Liver (tissue), 9 donors: ENCODE results near the gene PGK2. TPM values are rescaled to one million over a fixed set of nuclear protein-coding genes. Genes with fewer than 3 reads are reported as not detected.

ENCODE experiments used
- DNase-seq: peaks from one replicate; pipeline ENCODE4 v3.0.0-alpha.2; 2017; ENCODE audit warnings: low spot score
- H3K27ac ChIP-seq, 2 donors: one replicate each; pipeline ENCODE4 v1.7.0; 2013; ENCODE audit warnings: inconsistent platforms in 2 of 2, low read length in 2 of 2, control low read depth in 1 of 2, low read depth in 1 of 2, mild to moderate bottlenecking in 1 of 2
- H3K27me3 ChIP-seq, 4 donors: one replicate each; pipeline versions ENCODE4 v1.6.1 to v1.7.0; 2013; ENCODE audit warnings: low read length in 3 of 4, inconsistent platforms in 1 of 4, mild to moderate bottlenecking in 1 of 4, moderate library complexity in 1 of 4; ENCODE audit not compliant: control insufficient read depth in 4 of 4, insufficient read depth in 4 of 4
- H3K36me3 ChIP-seq, 4 donors: one replicate each; pipeline versions ENCODE4 v1.6.1 to v1.7.0; 2013; ENCODE audit warnings: low read length in 3 of 4, mild to moderate bottlenecking in 3 of 4, low read depth in 1 of 4, moderate library complexity in 1 of 4; ENCODE audit not compliant: control insufficient read depth in 4 of 4, insufficient read depth in 3 of 4
- H3K4me1 ChIP-seq, 4 donors: one replicate each; pipeline versions ENCODE4 v1.6.1 to v1.7.0; 2013; ENCODE audit warnings: low read length in 3 of 4, mild to moderate bottlenecking in 3 of 4, moderate library complexity in 1 of 4; ENCODE audit not compliant: control insufficient read depth in 4 of 4, insufficient read depth in 4 of 4
- H3K4me3 ChIP-seq, 3 donors: one replicate each; pipeline versions ENCODE4 v1.6.1 to v1.7.0; 2013; ENCODE audit warnings: low read length in 3 of 3, control low read depth in 1 of 3, low read depth in 1 of 3, mild to moderate bottlenecking in 1 of 3
- H3K9ac ChIP-seq, 2 donors: one replicate each; pipeline ENCODE4 v1.7.0; 2013; ENCODE audit warnings: low read length in 2 of 2, mild to moderate bottlenecking in 2 of 2, moderate library complexity in 2 of 2, control low read depth in 1 of 2, low read depth in 1 of 2
- H3K9me3 ChIP-seq, 4 donors: one replicate each; pipeline versions ENCODE4 v1.6.1 to v1.7.0; 2013; ENCODE audit warnings: low read length in 3 of 4; ENCODE audit not compliant: control insufficient read depth in 4 of 4
- EGR1 ChIP-seq, 2 donors: IDR thresholded peaks; 2 replicates each; pipeline ENCODE4 v1.6.1; 2016 to 2018; ENCODE audit warnings: antibody characterized with exemption in 2 of 2, low read depth in 2 of 2
- FOXA1 ChIP-seq: IDR thresholded peaks from 2 replicates; pipeline ENCODE4 v1.6.1; 2016; ENCODE audit warnings: antibody characterized with exemption
- FOXA2 ChIP-seq: IDR thresholded peaks from 2 replicates; pipeline ENCODE4 v1.6.1; 2016; ENCODE audit warnings: antibody characterized with exemption
- GABPA ChIP-seq, 2 donors: IDR thresholded peaks in 1 of 2; conservative IDR thresholded peaks in 1 of 2; 2 replicates each; pipeline ENCODE4 v1.6.1; 2016; ENCODE audit warnings: antibody characterized with exemption in 2 of 2, mild to moderate bottlenecking in 1 of 2, moderate library complexity in 1 of 2
- HNF4A ChIP-seq, 2 donors: conservative IDR thresholded peaks; 2 replicates each; pipeline ENCODE4 v1.6.1; 2016; ENCODE audit warnings: antibody characterized with exemption in 2 of 2, mild to moderate bottlenecking in 2 of 2
- HNF4G ChIP-seq: IDR thresholded peaks from 2 replicates; pipeline ENCODE4 v1.6.1; 2016; ENCODE audit warnings: antibody characterized with exemption
- JUND ChIP-seq, 2 donors: IDR thresholded peaks; 2 replicates each; pipeline ENCODE4 v1.6.1; 2016; ENCODE audit warnings: antibody characterized with exemption in 2 of 2
- NR2F2 ChIP-seq: IDR thresholded peaks from 2 replicates; pipeline ENCODE4 v1.6.1; 2016; ENCODE audit warnings: antibody characterized with exemption
- RAD21 ChIP-seq, 2 donors: IDR thresholded peaks; 2 replicates each; pipeline ENCODE4 v1.6.1; 2016; ENCODE audit warnings: antibody characterized with exemption in 2 of 2, mild to moderate bottlenecking in 2 of 2
- RXRA ChIP-seq, 2 donors: IDR thresholded peaks; 2 replicates each; pipeline ENCODE4 v1.6.1; 2017 to 2018; ENCODE audit warnings: antibody characterized with exemption in 2 of 2, mild to moderate bottlenecking in 1 of 2
- TAF1 ChIP-seq: conservative IDR thresholded peaks from 2 replicates; pipeline ENCODE4 v1.6.1; 2016; ENCODE audit warnings: antibody characterized with exemption, mild to moderate bottlenecking
- YY1 ChIP-seq: IDR thresholded peaks from 2 replicates; pipeline ENCODE4 v1.6.1; 2016; ENCODE audit warnings: antibody characterized with exemption, mild to moderate bottlenecking
- WGBS: extraction: QIAGEN DNeasy Blood & Tissue Kit; methylation state at CpG from one replicate; pipeline ENCODE4 v1.1.7; 2013; 5-methylcytosine and 5-hydroxymethylcytosine counted together
- polyA plus RNA-seq, 2 donors: library from polyadenylated mRNA; stranded (reverse) in 1 of 2; unstranded in 1 of 2; fragments of 200-250 nt in 1 of 2; fragments of >200 nt in 1 of 2; fragmentation: Nextera tagmentation in 1 of 2; extraction: Ambion mirVana in 1 of 2; gene quantifications; one replicate each; pipeline versions ENCODE4 v1.2.1 to v1.2.3, GENCODE V29; 2013 to 2015
- total RNA-seq, 2 donors: library from RNA; depleted of rRNA; stranded (reverse); fragments of >200 nt; gene quantifications; one replicate each; pipeline ENCODE4 v1.2.3, GENCODE V29; 2014
- TF ChIP-seq, protein P1 (sequence below): IDR thresholded peaks from 2 replicates; pipeline ENCODE4 v1.6.1; 2016; ENCODE audit warnings: antibody characterized with exemption
- TF ChIP-seq, protein P2 (sequence below): IDR thresholded peaks from 2 replicates; pipeline ENCODE4 v1.6.1; 2016; ENCODE audit warnings: antibody characterized with exemption
- TF ChIP-seq, protein P3 (sequence below): IDR thresholded peaks from 2 replicates; pipeline ENCODE4 v1.6.1; 2016; ENCODE audit warnings: antibody characterized with exemption, mild to moderate bottlenecking
- TF ChIP-seq, protein P4 (sequence below): fragments of 150-350 bp; IDR thresholded peaks from 2 replicates; pipeline ENCODE4 v1.5.1; 2017; ENCODE audit warnings: improper control_type of control experiment, low read depth, low read length; ENCODE audit not compliant: missing input control
- TF ChIP-seq, protein P5 (sequence below): IDR thresholded peaks from 2 replicates; pipeline ENCODE4 v1.6.1; 2016; ENCODE audit warnings: antibody characterized with exemption
- donor health status: healthy.
- donor health status: healthy.
- donor health status: healthy.
- donor health status: healthy.
- donor health status: healthy.

The PGK2 gene
- total and polyA plus RNA-seq, 4 donors: not detected

DNA sequence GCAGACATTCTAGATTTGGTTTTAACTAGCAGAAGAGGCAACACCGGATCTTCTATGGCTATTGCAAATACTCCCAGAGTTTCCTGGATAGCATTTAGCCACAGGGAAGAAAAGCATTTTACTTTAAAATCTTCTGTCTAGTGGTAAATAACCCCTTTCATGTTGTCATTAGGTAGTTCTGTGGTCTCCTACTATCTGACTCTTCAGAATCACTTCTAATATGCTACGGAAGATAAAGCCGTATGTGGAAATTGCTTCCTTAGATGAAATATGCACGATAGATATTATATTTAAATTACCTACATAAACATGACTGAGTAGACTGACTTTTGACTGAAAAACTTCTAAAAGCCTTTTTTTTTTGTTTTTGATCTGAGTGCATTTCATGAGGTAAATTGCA is 43.7 kb downstream of the PGK2 start:
- no peaks in the 10 kb centered on the region for H3K36me3 ChIP-seq
- H3K9me3 ChIP-seq: no peaks in the 10 kb centered on the region
- no peak for DNase-seq
- H3K27ac ChIP-seq: no peak overlapping the region
- H3K4me3 ChIP-seq: no peak overlapping the region
- H3K9ac ChIP-seq: no peak overlapping the region
- H3K4me1 ChIP-seq: no peaks in the 10 kb centered on the region
- no peaks in the 10 kb centered on the region for H3K27me3 ChIP-seq
- 87% methylated on average over 4 of the region's 4 CpGs for WGBS
- TF ChIP-seq, protein P1, sequence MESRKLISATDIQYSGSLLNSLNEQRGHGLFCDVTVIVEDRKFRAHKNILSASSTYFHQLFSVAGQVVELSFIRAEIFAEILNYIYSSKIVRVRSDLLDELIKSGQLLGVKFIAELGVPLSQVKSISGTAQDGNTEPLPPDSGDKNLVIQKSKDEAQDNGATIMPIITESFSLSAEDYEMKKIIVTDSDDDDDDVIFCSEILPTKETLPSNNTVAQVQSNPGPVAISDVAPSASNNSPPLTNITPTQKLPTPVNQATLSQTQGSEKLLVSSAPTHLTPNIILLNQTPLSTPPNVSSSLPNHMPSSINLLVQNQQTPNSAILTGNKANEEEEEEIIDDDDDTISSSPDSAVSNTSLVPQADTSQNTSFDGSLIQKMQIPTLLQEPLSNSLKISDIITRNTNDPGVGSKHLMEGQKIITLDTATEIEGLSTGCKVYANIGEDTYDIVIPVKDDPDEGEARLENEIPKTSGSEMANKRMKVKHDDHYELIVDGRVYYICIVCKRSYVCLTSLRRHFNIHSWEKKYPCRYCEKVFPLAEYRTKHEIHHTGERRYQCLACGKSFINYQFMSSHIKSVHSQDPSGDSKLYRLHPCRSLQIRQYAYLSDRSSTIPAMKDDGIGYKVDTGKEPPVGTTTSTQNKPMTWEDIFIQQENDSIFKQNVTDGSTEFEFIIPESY: no peak
- TF ChIP-seq GABPA (IDR thresholded peaks at IDR 0.05 in 1 of 2, conservative IDR thresholded peaks at IDR 0.05 in 1 of 2): no peak
- TF ChIP-seq NR2F2: no peak
- TF ChIP-seq, protein P2, sequence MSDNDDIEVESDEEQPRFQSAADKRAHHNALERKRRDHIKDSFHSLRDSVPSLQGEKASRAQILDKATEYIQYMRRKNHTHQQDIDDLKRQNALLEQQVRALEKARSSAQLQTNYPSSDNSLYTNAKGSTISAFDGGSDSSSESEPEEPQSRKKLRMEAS: no peak
- TF ChIP-seq HNF4A (conservative IDR thresholded peaks at IDR 0.05): no peak
- TF ChIP-seq, protein P3, sequence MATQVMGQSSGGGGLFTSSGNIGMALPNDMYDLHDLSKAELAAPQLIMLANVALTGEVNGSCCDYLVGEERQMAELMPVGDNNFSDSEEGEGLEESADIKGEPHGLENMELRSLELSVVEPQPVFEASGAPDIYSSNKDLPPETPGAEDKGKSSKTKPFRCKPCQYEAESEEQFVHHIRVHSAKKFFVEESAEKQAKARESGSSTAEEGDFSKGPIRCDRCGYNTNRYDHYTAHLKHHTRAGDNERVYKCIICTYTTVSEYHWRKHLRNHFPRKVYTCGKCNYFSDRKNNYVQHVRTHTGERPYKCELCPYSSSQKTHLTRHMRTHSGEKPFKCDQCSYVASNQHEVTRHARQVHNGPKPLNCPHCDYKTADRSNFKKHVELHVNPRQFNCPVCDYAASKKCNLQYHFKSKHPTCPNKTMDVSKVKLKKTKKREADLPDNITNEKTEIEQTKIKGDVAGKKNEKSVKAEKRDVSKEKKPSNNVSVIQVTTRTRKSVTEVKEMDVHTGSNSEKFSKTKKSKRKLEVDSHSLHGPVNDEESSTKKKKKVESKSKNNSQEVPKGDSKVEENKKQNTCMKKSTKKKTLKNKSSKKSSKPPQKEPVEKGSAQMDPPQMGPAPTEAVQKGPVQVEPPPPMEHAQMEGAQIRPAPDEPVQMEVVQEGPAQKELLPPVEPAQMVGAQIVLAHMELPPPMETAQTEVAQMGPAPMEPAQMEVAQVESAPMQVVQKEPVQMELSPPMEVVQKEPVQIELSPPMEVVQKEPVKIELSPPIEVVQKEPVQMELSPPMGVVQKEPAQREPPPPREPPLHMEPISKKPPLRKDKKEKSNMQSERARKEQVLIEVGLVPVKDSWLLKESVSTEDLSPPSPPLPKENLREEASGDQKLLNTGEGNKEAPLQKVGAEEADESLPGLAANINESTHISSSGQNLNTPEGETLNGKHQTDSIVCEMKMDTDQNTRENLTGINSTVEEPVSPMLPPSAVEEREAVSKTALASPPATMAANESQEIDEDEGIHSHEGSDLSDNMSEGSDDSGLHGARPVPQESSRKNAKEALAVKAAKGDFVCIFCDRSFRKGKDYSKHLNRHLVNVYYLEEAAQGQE: no peak
- no peak for TF ChIP-seq EGR1 (IDR thresholded peaks at IDR 0.05; ENCODE audit: low read depth in 2 of 2)
- no peak for TF ChIP-seq FOXA1
- no peak for TF ChIP-seq JUND (IDR thresholded peaks at IDR 0.05)
- TF ChIP-seq FOXA2: no peak
- no peak for TF ChIP-seq RXRA (IDR thresholded peaks at IDR 0.05)
- TF ChIP-seq, protein P4, sequence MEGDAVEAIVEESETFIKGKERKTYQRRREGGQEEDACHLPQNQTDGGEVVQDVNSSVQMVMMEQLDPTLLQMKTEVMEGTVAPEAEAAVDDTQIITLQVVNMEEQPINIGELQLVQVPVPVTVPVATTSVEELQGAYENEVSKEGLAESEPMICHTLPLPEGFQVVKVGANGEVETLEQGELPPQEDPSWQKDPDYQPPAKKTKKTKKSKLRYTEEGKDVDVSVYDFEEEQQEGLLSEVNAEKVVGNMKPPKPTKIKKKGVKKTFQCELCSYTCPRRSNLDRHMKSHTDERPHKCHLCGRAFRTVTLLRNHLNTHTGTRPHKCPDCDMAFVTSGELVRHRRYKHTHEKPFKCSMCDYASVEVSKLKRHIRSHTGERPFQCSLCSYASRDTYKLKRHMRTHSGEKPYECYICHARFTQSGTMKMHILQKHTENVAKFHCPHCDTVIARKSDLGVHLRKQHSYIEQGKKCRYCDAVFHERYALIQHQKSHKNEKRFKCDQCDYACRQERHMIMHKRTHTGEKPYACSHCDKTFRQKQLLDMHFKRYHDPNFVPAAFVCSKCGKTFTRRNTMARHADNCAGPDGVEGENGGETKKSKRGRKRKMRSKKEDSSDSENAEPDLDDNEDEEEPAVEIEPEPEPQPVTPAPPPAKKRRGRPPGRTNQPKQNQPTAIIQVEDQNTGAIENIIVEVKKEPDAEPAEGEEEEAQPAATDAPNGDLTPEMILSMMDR: no peak
- TF ChIP-seq RAD21 (IDR thresholded peaks at IDR 0.05): no peak
- no peak for TF ChIP-seq TAF1
- no peak for TF ChIP-seq YY1
- TF ChIP-seq HNF4G: no peak

DNA sequence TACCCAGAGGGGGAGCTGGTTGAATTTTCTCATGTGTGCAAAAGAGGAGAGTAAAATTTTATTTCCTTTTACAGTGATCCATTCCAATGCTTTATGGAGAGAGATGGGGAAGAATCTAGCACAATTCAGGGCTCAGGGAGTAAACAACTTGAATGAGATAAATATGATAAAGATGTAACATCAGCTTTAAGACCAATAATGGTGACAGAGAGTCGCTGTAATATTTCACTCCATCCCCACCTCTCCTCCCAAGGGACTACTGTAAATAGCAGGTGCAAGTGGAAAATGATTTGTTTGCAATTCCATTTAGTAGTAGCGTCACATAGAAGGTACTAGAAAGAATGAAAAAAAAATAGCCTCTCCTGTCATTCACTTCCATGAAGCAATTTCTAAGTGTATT is 47.7 kb downstream of the PGK2 start:
- Histone ChIP-seq H3K9ac (no peak overlapping the region), H3K4me3 (no peak overlapping the region), H3K4me1 (no peaks in the 10 kb centered on the region), H3K27ac (no peak overlapping the region), H3K27me3 (peaks cover 0 to 2% (median 0%) of the 10 kb centered on the region in 4 donors), H3K9me3 (no peaks in the 10 kb centered on the region), H3K36me3 (no peaks in the 10 kb centered on the region)
- DNase-seq: no peak
- WGBS: 84% methylated on average over 2 of the region's 2 CpGs
- no peak for TF ChIP-seq HNF4G
- no peak for TF ChIP-seq HNF4A (conservative IDR thresholded peaks at IDR 0.05)
- TF ChIP-seq, protein P5, sequence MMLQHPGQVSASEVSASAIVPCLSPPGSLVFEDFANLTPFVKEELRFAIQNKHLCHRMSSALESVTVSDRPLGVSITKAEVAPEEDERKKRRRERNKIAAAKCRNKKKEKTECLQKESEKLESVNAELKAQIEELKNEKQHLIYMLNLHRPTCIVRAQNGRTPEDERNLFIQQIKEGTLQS: no peak
- TF ChIP-seq RXRA (IDR thresholded peaks at IDR 0.05): no peak
- TF ChIP-seq, protein P2: no peak
- no peak for TF ChIP-seq EGR1 (IDR thresholded peaks at IDR 0.05; ENCODE audit: low read depth in 2 of 2)
- TF ChIP-seq, protein P4: no peak
- TF ChIP-seq, protein P3: no peak
